Measurements from ENCODE around the gene DDX31. TPM values are rescaled to one million over a fixed set of nuclear protein-coding genes. Genes with fewer than 3 reads are reported as not detected.

DDX31 gene
- total RNA-seq, 2 donors from 2014 or later = 7.6 to 19.7 TPM

GRCh38 chr9:132597073-132597775 is 72.6 kb downstream of the DDX31 start:
- TF ChIP-seq CTCF (IDR thresholded peaks at IDR 0.05) = no peak
- no peak overlapping the region for H3K27ac ChIP-seq
- no peak overlapping the region for H3K4me3 ChIP-seq
- peaks cover 22% of the 10 kb centered on the region for H3K36me3 ChIP-seq
- ATAC-seq (ENCODE audit: insufficient number of reproducible peaks, low FRiP score, low read depth) = no peak
- no peak for DNase-seq (ENCODE audit: low spot score)
- no peaks in the 10 kb centered on the region for H3K4me1 ChIP-seq (ENCODE audit: control insufficient read depth in 1 of 2, low read depth in 2 of 2)
- no peaks in the 10 kb centered on the region for H3K27me3 ChIP-seq (replicated peaks; ENCODE audit: insufficient read depth)
- H3K9me3 ChIP-seq = no peaks in the 10 kb centered on the region

GRCh38 chr9:132596200-132596599 is 73.6 kb downstream of the DDX31 start:
- TF ChIP-seq CTCF (IDR thresholded peaks at IDR 0.05) = no peak
- Histone ChIP-seq H3K27me3 (replicated peaks; ENCODE audit: insufficient read depth) (no peaks in the 10 kb centered on the region), H3K36me3 (peaks cover 22% of the 10 kb centered on the region), H3K27ac (no peak overlapping the region), H3K4me1 (ENCODE audit: control insufficient read depth in 1 of 2, low read depth in 2 of 2) (no peaks in the 10 kb centered on the region), H3K4me3 (no peak overlapping the region), H3K9me3 (no peaks in the 10 kb centered on the region)
- DNase-seq (ENCODE audit: low spot score) (no peak), ATAC-seq (ENCODE audit: insufficient number of reproducible peaks, low FRiP score, low read depth) (no peak)

- Histone ChIP-seq H3K36me3 (peaks cover 19% of the 10 kb centered on the region), H3K4me1 (ENCODE audit: control insufficient read depth in 1 of 2, low read depth in 2 of 2) (peaks cover 0 to 6% of the 10 kb centered on the region in 2 donors), H3K27me3 (replicated peaks; ENCODE audit: insufficient read depth) (peaks cover 3% of the 10 kb centered on the region), H3K27ac (no peak overlapping the region), H3K4me3 (no peak overlapping the region), H3K9me3 (no peaks in the 10 kb centered on the region)
- ATAC-seq (ENCODE audit: insufficient number of reproducible peaks, low FRiP score, low read depth) = no peak
- TF ChIP-seq CTCF (IDR thresholded peaks at IDR 0.05) = no peak
- no peak for DNase-seq (ENCODE audit: low spot score)
Measured at GRCh38 chr9:132595319-132595718, 74.5 kb downstream of the DDX31 start.

GRCh38 chr9:132594412-132594811 is 75.4 kb downstream of the DDX31 start:
- DNase-seq (ENCODE audit: low spot score) (no peak), ATAC-seq (ENCODE audit: insufficient number of reproducible peaks, low FRiP score, low read depth) (no peak)
- H3K27ac ChIP-seq = no peak overlapping the region
- no peaks in the 10 kb centered on the region for H3K9me3 ChIP-seq
- H3K27me3 ChIP-seq (replicated peaks; ENCODE audit: insufficient read depth) = peaks cover 5% of the 10 kb centered on the region
- peaks cover 12% of the 10 kb centered on the region for H3K36me3 ChIP-seq
- peaks cover 0 to 8% of the 10 kb centered on the region in 2 donors for H3K4me1 ChIP-seq (ENCODE audit: control insufficient read depth in 1 of 2, low read depth in 2 of 2)
- TF ChIP-seq CTCF (IDR thresholded peaks at IDR 0.05) = no peak
- no peak overlapping the region for H3K4me3 ChIP-seq

GRCh38 chr9:132592451-132592850 is 77.3 kb downstream of the DDX31 start:
- DNase-seq (ENCODE audit: low spot score) = no peak
- peaks cover 0 to 8% of the 10 kb centered on the region in 2 donors for H3K4me1 ChIP-seq (ENCODE audit: control insufficient read depth in 1 of 2, low read depth in 2 of 2)
- H3K4me3 ChIP-seq = no peak overlapping the region
- H3K27me3 ChIP-seq (replicated peaks; ENCODE audit: insufficient read depth) = peaks cover 8% of the 10 kb centered on the region
- peaks cover 12% of the 10 kb centered on the region for H3K36me3 ChIP-seq
- H3K9me3 ChIP-seq = no peaks in the 10 kb centered on the region
- no peak for TF ChIP-seq CTCF (IDR thresholded peaks at IDR 0.05)
- H3K27ac ChIP-seq = no peak overlapping the region
- no peak for ATAC-seq (ENCODE audit: insufficient number of reproducible peaks, low FRiP score, low read depth)
